HuH-7.5 (cell line): Measurements from ENCODE around the gene GSG1L.

Experiments used
- DNase-seq: peaks from one replicate; pipeline ENCODE4 v3.0.0; 2011; ENCODE audit warnings: low spot score

The GSG1L gene

DNA sequence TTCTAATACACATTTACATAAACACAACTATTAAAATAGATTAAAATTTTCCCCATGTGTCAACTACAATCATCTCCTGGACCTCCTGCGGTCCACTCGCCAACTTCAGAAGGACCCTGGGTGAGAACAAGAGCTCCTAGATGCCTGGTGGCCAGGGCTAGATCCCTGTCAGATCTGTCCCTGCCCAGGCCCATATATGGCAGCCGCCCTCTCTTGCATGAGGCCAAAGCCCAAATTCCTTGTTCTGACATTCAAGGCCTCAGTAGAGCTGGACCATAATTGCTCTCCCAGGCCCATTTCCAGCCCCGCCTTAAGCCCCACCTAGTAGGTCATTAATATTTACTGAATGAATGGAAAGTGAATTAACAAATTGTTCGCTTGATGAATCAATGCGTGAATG, 275.8 kb downstream of the GSG1L start:
- DNase-seq, result no peak

- no peak for DNase-seq
These were observed 276.4 kb downstream of the GSG1L start for GRCh38 chr16:27786923-27787625.

GRCh38 chr16:27786221-27786922, 277.1 kb downstream of the GSG1L start:
- DNase-seq, result no peak

- no peak for DNase-seq
These were observed 278.2 kb downstream of the GSG1L start for GRCh38 chr16:27785307-27785678.

DNA sequence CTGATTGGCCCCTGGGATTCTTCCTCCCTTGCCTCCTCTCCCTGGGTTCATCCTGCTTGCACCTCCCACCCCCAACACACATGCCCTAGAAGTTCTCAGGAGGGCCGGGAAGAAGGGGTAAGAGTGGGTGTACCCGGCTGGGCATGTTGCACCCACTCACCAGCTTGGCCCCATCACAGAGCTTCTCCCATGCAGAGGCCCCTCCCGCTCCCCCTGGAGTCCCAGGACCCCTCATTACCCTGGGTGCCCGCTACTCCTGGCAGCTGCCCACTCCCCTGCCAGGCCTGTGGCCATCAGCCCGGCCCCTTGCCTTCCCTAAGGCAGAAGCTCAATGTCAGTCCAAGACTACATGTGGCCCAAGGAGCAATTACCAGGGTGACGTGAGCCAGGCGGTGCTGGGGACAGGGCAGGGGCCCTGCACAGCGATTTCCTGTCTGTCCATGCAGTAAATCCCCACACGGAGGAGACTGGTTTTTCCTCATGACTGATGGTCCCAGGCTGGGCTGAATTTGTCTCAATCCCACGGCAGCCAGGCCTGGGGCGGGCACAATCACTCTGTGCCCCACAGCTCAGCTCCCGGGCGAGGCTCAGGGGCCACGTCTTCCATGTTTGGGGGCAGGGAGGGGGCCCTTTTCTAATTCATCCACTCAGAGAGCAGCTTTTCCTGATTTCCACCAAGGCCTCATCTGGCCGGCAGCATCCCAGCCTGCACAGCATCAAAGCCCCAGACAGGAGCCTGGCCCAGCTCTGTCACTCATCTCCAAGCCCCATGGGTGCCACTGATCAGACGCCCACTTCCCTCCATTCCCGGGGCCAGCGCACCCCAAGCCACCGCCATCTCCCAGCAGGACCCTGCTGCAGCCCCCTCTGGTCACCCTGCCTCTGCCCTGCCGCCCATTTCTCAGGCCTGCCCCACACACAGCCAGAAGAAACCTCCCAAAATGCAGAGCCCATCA, 278.9 kb downstream of the GSG1L start:
- no peak for DNase-seq

GRCh38 chr16:27781981-27782880, 281.3 kb downstream of the GSG1L start:
- no peak for DNase-seq

DNA sequence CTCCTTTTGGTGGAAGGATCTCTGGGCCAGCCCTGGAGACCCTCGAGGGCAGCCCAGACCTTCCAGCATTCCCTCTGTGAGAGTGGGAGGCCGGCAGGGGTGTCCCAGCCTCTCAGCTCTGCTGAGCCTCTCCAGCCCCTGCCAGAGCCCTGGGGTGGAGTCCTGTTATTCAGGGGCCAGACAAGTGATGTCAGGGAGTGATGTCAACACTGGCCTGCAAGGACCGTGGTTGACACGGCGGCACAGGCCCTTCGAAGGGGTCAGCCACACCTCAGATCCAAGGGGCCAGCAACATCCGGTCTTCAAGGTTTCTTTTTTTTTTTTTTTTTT, 282.4 kb downstream of the GSG1L start:
- no peak for DNase-seq

GRCh38 chr16:27780468-27781194, 282.9 kb downstream of the GSG1L start:
- no peak for DNase-seq

GRCh38 chr16:27779641-27780164, 283.8 kb downstream of the GSG1L start:
- peak; percentile 39 for DNase-seq

- no peak for DNase-seq
These were observed 284.5 kb downstream of the GSG1L start for GRCh38 chr16:27778926-27779570.

GRCh38 chr16:27778171-27778925, 285.2 kb downstream of the GSG1L start:
- DNase-seq, result no peak

GRCh38 chr16:27777527-27777926, 286.0 kb downstream of the GSG1L start:
- no peak for DNase-seq

- no peak for DNase-seq
These were observed 286.8 kb downstream of the GSG1L start for GRCh38 chr16:27776556-27777225.

DNA sequence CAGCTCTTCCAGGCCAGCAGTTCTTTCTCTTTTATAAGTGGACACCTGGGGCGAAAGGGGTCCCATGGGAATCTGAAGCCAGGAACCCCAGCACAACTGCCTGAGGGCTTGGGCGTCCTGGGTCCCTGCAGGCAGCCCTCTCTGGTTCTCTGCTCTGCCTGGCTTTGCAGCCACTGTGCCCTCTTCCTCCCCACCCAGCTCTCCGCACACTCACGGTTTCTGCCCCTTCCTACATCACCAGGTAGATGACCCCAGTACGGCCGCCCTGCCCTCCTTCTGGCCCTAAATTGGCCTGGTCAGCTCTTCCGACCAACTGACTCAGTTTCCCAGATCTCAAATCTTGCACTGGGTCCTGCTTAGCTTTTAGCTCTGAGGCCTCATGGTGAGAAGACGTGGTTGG, 288.3 kb downstream of the GSG1L start:
- no peak for DNase-seq

DNA sequence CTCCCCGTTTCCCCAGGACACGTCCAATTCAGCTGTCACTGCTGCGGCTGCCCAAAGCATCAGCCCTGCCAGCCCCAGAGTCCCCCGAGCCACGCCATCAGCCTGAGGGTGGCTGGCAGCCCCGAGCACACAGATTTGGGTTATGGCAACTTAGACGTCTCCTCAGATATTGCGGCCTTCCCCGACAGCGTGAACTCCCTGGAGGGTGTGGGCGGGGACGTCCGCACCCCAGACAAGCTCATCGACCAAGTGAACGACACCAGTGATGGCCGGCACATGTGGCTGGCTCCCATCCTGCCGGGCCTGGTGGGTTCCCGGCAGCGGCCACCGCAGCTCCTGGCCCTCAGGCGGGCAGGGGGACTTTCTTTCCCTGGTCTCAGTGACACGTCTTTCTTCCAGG, 288.7 kb downstream of the GSG1L start:
- no peak for DNase-seq

DNA sequence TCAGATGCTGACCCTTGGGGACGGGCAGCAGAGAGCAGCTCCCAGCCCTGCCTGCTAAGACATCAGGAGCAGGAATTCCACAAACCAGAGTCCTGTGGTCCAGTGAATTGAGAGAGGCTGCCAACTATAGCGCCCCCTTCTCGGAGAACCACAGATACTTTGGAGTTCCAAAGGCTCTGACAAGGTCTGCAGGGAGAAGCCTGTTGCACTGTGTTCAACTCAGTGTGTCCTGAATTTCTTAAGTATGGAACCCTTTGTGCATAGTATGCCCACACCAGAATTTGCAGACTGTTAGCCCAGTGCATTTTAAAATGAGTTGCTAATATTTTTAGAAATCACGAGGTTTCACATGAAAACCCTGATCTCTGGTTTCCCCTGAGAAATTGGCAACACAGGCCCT, 290.2 kb downstream of the GSG1L start:
- DNase-seq, result no peak

DNA sequence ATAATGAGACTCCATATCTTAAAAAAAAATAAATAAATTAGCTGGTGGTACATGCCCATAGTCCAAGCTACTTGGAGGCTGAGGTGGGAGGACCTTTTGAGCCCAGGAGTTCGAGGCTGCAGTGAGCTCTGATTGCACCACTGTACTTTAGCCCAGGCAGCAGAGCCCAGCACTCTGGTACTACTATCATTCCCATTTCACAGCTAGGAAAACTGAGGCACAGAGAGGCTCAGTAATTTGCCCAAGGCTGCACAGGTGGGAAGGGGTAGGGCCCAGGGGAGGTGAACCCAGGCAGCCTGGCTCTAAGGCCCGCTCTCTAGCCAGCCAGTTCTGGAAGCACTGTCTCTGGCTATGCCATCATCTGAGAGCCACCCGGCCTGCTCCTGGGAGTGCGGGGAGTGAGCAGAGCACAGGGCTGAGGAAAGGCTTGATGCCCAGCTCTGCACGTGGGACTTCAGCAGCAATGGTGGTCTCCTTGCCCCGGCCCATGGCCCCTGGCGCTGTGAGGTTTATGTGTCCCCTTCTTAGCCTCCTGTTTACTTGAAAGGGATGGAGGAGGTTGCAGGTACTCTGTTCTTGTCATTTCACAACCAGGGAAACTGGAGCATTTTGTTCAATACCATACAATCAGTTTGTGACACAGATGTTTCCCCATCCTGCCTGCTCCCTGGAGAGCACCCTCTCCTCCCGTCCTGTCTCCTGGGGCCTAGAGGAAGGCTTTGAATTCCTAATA, 291.3 kb downstream of the GSG1L start:
- no peak for DNase-seq

- no peak for DNase-seq
These were observed 292.2 kb downstream of the GSG1L start for GRCh38 chr16:27771201-27771910.
